Skin of body (tissue), 1 donor: Measurements from ENCODE around the gene MRPS21. TPM values are rescaled to one million over a fixed set of nuclear protein-coding genes. Genes with fewer than 3 reads are reported as not detected.

ENCODE experiments used
- total RNA-seq: library from RNA; depleted of rRNA; stranded (reverse); fragments of >200 nt; gene quantifications from one replicate; pipeline ENCODE4 v1.2.3, GENCODE V29; 2014

MRPS21 gene
- total RNA-seq, 1 donor from 2014 or later, result 35.6 TPM

Other genes starting within 250 kb of the MRPS21 start
- gene VPS45, start 226.1 kb upstream of the MRPS21 start, total RNA-seq, result 59.3 TPM
- 23.2 TPM for gene PLEKHO1, start 143.9 kb upstream of the MRPS21 start, total RNA-seq
- gene ANP32E, start 57.7 kb upstream of the MRPS21 start, total RNA-seq, result 30.9 TPM
- gene CA14, start 36.1 kb upstream of the MRPS21 start, total RNA-seq, result 0.69 TPM
- 56.1 TPM for gene APH1A, start 24.8 kb upstream of the MRPS21 start, total RNA-seq
- 39.8 TPM for gene C1orf54, start 21.1 kb upstream of the MRPS21 start, total RNA-seq
- 2.1 TPM for gene CIART, start 11.3 kb upstream of the MRPS21 start, total RNA-seq
- gene PRPF3, start 27.7 kb downstream of the MRPS21 start, total RNA-seq, result 59.8 TPM
- gene RPRD2, start 70.3 kb downstream of the MRPS21 start, total RNA-seq, result 16.2 TPM
- gene TARS2, start 193.6 kb downstream of the MRPS21 start, total RNA-seq, result 14.8 TPM
- 4.4 TPM for gene ECM1, start 214.2 kb downstream of the MRPS21 start, total RNA-seq
- not detected for gene FALEC, start 221.9 kb downstream of the MRPS21 start, total RNA-seq